ENCODE data around the gene WDR4. TPM values are rescaled to one million over a fixed set of nuclear protein-coding genes. Genes with fewer than 3 reads are reported as not detected.

WDR4 gene
- total and polyA plus RNA-seq, 2 of the 13 experiments (the other 11 are each of a cell fraction or from before 2014, with no cell fraction given) = 11.3 to 14.4 TPM

DNA sequence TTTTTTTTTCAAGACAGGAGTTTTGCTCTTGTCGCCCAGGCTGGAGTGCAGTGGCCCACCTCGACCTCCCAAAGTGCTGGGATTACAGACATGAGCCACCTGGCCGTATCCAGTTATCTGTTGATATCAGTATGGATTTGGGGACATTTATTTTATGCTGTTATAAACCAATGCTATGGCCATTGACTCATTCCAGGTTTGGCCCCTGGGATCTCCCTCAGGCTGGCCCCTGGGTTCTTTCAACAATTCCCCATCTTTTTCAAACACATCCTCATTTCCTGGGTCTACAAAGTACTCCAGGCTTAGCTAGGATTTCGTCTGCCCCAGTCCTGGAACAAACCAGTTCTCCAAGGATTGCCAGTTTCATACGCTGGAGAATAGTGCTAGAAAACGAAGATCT is 44.1 kb downstream of the WDR4 start (continued):
- TF ChIP-seq, protein P1, sequence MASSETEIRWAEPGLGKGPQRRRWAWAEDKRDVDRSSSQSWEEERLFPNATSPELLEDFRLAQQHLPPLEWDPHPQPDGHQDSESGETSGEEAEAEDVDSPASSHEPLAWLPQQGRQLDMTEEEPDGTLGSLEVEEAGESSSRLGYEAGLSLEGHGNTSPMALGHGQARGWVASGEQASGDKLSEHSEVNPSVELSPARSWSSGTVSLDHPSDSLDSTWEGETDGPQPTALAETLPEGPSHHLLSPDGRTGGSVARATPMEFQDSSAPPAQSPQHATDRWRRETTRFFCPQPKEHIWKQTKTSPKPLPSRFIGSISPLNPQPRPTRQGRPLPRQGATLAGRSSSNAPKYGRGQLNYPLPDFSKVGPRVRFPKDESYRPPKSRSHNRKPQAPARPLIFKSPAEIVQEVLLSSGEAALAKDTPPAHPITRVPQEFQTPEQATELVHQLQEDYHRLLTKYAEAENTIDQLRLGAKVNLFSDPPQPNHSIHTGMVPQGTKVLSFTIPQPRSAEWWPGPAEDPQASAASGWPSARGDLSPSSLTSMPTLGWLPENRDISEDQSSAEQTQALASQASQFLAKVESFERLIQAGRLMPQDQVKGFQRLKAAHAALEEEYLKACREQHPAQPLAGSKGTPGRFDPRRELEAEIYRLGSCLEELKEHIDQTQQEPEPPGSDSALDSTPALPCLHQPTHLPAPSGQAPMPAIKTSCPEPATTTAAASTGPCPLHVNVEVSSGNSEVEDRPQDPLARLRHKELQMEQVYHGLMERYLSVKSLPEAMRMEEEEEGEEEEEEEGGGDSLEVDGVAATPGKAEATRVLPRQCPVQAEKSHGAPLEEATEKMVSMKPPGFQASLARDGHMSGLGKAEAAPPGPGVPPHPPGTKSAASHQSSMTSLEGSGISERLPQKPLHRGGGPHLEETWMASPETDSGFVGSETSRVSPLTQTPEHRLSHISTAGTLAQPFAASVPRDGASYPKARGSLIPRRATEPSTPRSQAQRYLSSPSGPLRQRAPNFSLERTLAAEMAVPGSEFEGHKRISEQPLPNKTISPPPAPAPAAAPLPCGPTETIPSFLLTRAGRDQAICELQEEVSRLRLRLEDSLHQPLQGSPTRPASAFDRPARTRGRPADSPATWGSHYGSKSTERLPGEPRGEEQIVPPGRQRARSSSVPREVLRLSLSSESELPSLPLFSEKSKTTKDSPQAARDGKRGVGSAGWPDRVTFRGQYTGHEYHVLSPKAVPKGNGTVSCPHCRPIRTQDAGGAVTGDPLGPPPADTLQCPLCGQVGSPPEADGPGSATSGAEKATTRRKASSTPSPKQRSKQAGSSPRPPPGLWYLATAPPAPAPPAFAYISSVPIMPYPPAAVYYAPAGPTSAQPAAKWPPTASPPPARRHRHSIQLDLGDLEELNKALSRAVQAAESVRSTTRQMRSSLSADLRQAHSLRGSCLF (CRISPR knock-in tag; IDR thresholded peaks at IDR 0.05; ENCODE audit: borderline replicate concordance) = no peak
- TF ChIP-seq ZNF605 (CRISPR knock-in tag; IDR thresholded peaks at IDR 0.05) (no peak), MTF2 (CRISPR knock-in tag; IDR thresholded peaks at IDR 0.05; ENCODE audit: borderline replicate concordance) (no peak)

DNA sequence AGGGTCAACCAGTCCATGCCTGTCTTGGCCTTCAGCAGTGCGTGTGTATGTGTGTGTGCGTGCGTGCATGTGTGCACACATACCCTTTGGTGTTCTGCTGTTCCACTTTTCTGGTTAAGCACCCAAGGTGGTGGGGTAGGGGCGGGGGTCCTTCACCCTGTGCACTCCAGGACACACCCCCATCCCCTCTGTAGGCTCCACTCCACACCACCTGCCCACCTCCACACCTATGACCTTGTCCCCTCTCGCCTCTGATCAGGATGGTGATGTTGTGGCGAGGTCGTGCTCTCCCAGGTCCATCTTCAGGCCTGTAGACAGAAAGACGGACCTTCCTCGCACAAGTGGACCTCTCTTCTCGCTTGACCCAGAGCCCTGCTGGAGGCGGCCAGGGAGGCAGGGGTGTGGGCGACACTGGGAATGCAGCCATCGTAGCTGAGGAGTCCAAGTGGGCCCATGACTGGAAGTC is 44.6 kb downstream of the WDR4 start:
- H3K79me2 ChIP-seq (ENCODE audit: insufficient read depth, low read length) = no peaks in the 10 kb centered on the region
- no peak for ATAC-seq
- H3K36me3 ChIP-seq (replicated peaks in 1 of 2; ENCODE audit: control insufficient read depth in 1 of 2, insufficient read depth in 2 of 2, low read length in 2 of 2) = peaks cover 2 to 8% of the 10 kb centered on the region in 2 experiments; a peak in 2 of 5 replicates
- FAIRE-seq = no peak
- peaks cover 22% of the 10 kb centered on the region for H3K4me1 ChIP-seq (ENCODE audit: insufficient read depth, low read length)
- in situ Hi-C loops (cut with HindIII; ENCODE audit: extremely low pct_ligation_motif_present, low pct_unique_long_range_greater_than_20kb) (loop anchor here (10.0 kb wide), 1 partner anchor 180 kb away; the partner anchor contains the start of gene PDE9A), intact Hi-C loops (cut with micrococcal nuclease; ENCODE audit: unreplicated experiment) (no loop called here)
- no TSS peak for BruUV-seq (replicated peaks)
- ChIA-PET POLR2A (no interaction called here), CTCF (ENCODE audit: low intra/inter-chr PET ratio, low total read pairs) (no interaction called here)
- no peaks in the 10 kb centered on the region for H3K9me3 ChIP-seq (ENCODE audit: low read length)
- no peaks in the 10 kb centered on the region for H3K27me3 ChIP-seq (ENCODE audit: control insufficient read depth in 1 of 2, insufficient read depth in 2 of 2, low read length in 2 of 2)
- H3K4me3 ChIP-seq (replicated peaks in 1 of 3; ENCODE audit: insufficient read depth in 1 of 3, low read depth in 2 of 3, low read length in 3 of 3) = no peak overlapping the region
- no peaks in the 10 kb centered on the region for H4K20me1 ChIP-seq (ENCODE audit: insufficient read depth, low read length)
- H3K4me2 ChIP-seq (ENCODE audit: low read depth, low read length) = no peak overlapping the region
- H2AFZ ChIP-seq (ENCODE audit: low read length) = no peak overlapping the region
- TF ChIP-seq POLR2A (IDR thresholded peaks at IDR 0.05; ENCODE audit: insufficient read depth in 1 of 2, low read depth in 2 of 2, low read length in 2 of 2) (0 out of 4 replicates have a peak, but pooled peaks of 1 of the 2 experiments have one; percentile 16), KDM2A (CRISPR knock-in tag; IDR thresholded peaks at IDR 0.05; ENCODE audit: borderline replicate concordance, low read depth) (0 out of 2 replicates have a peak, but pooled peaks have one; percentile 10), GABPA (IDR thresholded peaks at IDR 0.05; ENCODE audit: low read depth, low read length) (no peak), GABPA (CRISPR knock-in tag; IDR thresholded peaks at IDR 0.05; ENCODE audit: low read depth) (no peak)
- TF ChIP-seq, protein P2, sequence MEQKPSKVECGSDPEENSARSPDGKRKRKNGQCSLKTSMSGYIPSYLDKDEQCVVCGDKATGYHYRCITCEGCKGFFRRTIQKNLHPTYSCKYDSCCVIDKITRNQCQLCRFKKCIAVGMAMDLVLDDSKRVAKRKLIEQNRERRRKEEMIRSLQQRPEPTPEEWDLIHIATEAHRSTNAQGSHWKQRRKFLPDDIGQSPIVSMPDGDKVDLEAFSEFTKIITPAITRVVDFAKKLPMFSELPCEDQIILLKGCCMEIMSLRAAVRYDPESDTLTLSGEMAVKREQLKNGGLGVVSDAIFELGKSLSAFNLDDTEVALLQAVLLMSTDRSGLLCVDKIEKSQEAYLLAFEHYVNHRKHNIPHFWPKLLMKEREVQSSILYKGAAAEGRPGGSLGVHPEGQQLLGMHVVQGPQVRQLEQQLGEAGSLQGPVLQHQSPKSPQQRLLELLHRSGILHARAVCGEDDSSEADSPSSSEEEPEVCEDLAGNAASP (CRISPR knock-in tag; IDR thresholded peaks at IDR 0.05; ENCODE audit: borderline replicate concordance) = no peak
- WGBS (ENCODE audit: low lambda C conversion rate) = 97% methylated on average over 12 of the region's 13 CpGs
- DNase-seq (ENCODE audit: low spot score) = no peak
- H3K9ac ChIP-seq (ENCODE audit: insufficient read depth, low read depth, low read length) = no peak overlapping the region
- H3K27ac ChIP-seq (ENCODE audit: extremely low read length, insufficient read depth, low read length) = no peak overlapping the region

Data from HepG2 (cell line).